Stimulated activated CD4-positive, alpha-beta T cell treated with anti-CD3 and anti-CD28 coated beads, Interleukin-2, amount 100 ng/mL, for 48 hours (primary cell): ENCODE measurements around the gene EPHB1.

Experiments
- DNase-seq, 2 donors: peaks; one replicate each; pipeline ENCODE4 v3.0.0-alpha.2; 2020

EPHB1 gene

GRCh38 chr3:134922101-134922500 is 127.0 kb downstream of the EPHB1 start:
- no peak for DNase-seq

- DNase-seq = no peak
These were observed 127.8 kb downstream of the EPHB1 start for GRCh38 chr3:134922866-134923265.

- DNase-seq = no peak
These were observed 128.2 kb downstream of the EPHB1 start for GRCh38 chr3:134923286-134923685.

GRCh38 chr3:134927599-134927998 is 132.5 kb downstream of the EPHB1 start:
- no peak for DNase-seq

- DNase-seq = no peak
These were observed 133.3 kb downstream of the EPHB1 start for GRCh38 chr3:134928392-134928791.

GRCh38 chr3:134928819-134929218 is 133.8 kb downstream of the EPHB1 start:
- no peak for DNase-seq

GRCh38 chr3:134929976-134930375 is 134.9 kb downstream of the EPHB1 start:
- DNase-seq = no peak

GRCh38 chr3:134931045-134931785 is 136.2 kb downstream of the EPHB1 start:
- no peak for DNase-seq

- DNase-seq = no peak
These were observed 137.0 kb downstream of the EPHB1 start for GRCh38 chr3:134932035-134932434.

- no peak for DNase-seq
These were observed 138.9 kb downstream of the EPHB1 start for GRCh38 chr3:134933997-134934396.

GRCh38 chr3:134934933-134935332 is 139.9 kb downstream of the EPHB1 start:
- no peak for DNase-seq

- DNase-seq = no peak
These were observed 142.4 kb downstream of the EPHB1 start for GRCh38 chr3:134937256-134938028.

- no peak for DNase-seq
These were observed 143.0 kb downstream of the EPHB1 start for GRCh38 chr3:134938029-134938525.

- DNase-seq = no peak
These were observed 144.9 kb downstream of the EPHB1 start for GRCh38 chr3:134939978-134940377.

- DNase-seq = no peak
These were observed 146.8 kb downstream of the EPHB1 start for GRCh38 chr3:134941820-134942219.

GRCh38 chr3:134944429-134944828 is 149.4 kb downstream of the EPHB1 start:
- DNase-seq = no peak

GRCh38 chr3:134949150-134949549 is 154.1 kb downstream of the EPHB1 start:
- no peak for DNase-seq

GRCh38 chr3:134952371-134952770 is 157.3 kb downstream of the EPHB1 start:
- DNase-seq = no peak

- DNase-seq = no peak
These were observed 160.8 kb downstream of the EPHB1 start for GRCh38 chr3:134955874-134956273.

GRCh38 chr3:134956395-134956794 is 161.3 kb downstream of the EPHB1 start:
- no peak for DNase-seq

- no peak for DNase-seq
These were observed 161.8 kb downstream of the EPHB1 start for GRCh38 chr3:134956844-134957243.

GRCh38 chr3:134959516-134959915 is 164.5 kb downstream of the EPHB1 start:
- no peak for DNase-seq

- DNase-seq = no peak
These were observed 169.2 kb downstream of the EPHB1 start for GRCh38 chr3:134964226-134964625.

GRCh38 chr3:134965865-134966481 is 170.9 kb downstream of the EPHB1 start:
- no peak for DNase-seq
